SW480 (cell line): ENCODE data around the gene SFSWAP.

Experiments used
- DNase-seq: peaks from one replicate; pipeline ENCODE4 v3.0.0-alpha.2; 2016; ENCODE audit warnings: low spot score

Gene SFSWAP

GRCh38 chr12:131836193-131836592 lies 125.3 kb downstream of the SFSWAP start:
- no peak for DNase-seq

GRCh38 chr12:131836714-131837397 lies 126.0 kb downstream of the SFSWAP start:
- no peak for DNase-seq

- DNase-seq = no peak
These were observed 129.9 kb downstream of the SFSWAP start for GRCh38 chr12:131840643-131841416.

- no peak for DNase-seq
These were observed 130.7 kb downstream of the SFSWAP start for GRCh38 chr12:131841547-131841946.

- no peak for DNase-seq
These were observed 131.3 kb downstream of the SFSWAP start for GRCh38 chr12:131842169-131842568.

- DNase-seq = no peak
These were observed 132.6 kb downstream of the SFSWAP start for GRCh38 chr12:131843527-131843926.

GRCh38 chr12:131844140-131844539 lies 133.2 kb downstream of the SFSWAP start:
- no peak for DNase-seq

- DNase-seq = no peak
These were observed 133.8 kb downstream of the SFSWAP start for GRCh38 chr12:131844656-131845055.

GRCh38 chr12:131845121-131845520 lies 134.2 kb downstream of the SFSWAP start:
- no peak for DNase-seq

GRCh38 chr12:131847456-131847855 lies 136.6 kb downstream of the SFSWAP start:
- DNase-seq = no peak

GRCh38 chr12:131848753-131849152 lies 137.9 kb downstream of the SFSWAP start:
- no peak for DNase-seq
